Aorta (tissue), 5 donors: ENCODE data around the gene KIF9. TPM values are rescaled to one million over a fixed set of nuclear protein-coding genes. Genes with fewer than 3 reads are reported as not detected.
"Not testable (repeated sequence)": the region's sequence is repeated elsewhere in the genome, so short reads cannot be mapped to it uniquely, and the experiment has no call there.

Experiments used
- ATAC-seq: fragments of 200-7000 bp; cut with Tn5 transposase; one replicate; pipeline ENCODE4 v1.9.1; 2022; ENCODE audit warnings: moderate library complexity; ENCODE audit not compliant: low FRiP score
- DNase-seq, 2 donors: peaks; one replicate each; pipeline ENCODE4 v3.0.0-alpha.2; 2020
- H3K27ac ChIP-seq, 2 donors: one replicate each; pipeline ENCODE4 v1.5.1; 2013; ENCODE audit warnings: low read length in 2 of 2, mild to moderate bottlenecking in 2 of 2, moderate library complexity in 2 of 2, control low read depth in 1 of 2, inconsistent platforms in 1 of 2, low read depth in 1 of 2
- H3K27me3 ChIP-seq, 2 donors: one replicate each; pipeline ENCODE4 v1.6.1; 2013; ENCODE audit warnings: control low read depth in 1 of 2, low read length in 1 of 2, mild to moderate bottlenecking in 1 of 2, moderate library complexity in 1 of 2; ENCODE audit not compliant: insufficient read depth in 2 of 2, control insufficient read depth in 1 of 2
- H3K36me3 ChIP-seq, 2 donors: one replicate each; pipeline ENCODE4 v1.6.1; 2013; ENCODE audit warnings: control low read depth in 1 of 2, low read length in 1 of 2, mild to moderate bottlenecking in 1 of 2; ENCODE audit not compliant: insufficient read depth in 2 of 2, control insufficient read depth in 1 of 2
- H3K4me1 ChIP-seq, 2 donors: one replicate each; pipeline ENCODE4 v1.6.1; 2013; ENCODE audit warnings: low read length in 2 of 2, control low read depth in 1 of 2, mild to moderate bottlenecking in 1 of 2, moderate library complexity in 1 of 2; ENCODE audit not compliant: insufficient read depth in 2 of 2, control insufficient read depth in 1 of 2
- H3K4me3 ChIP-seq, 2 donors: one replicate each; pipeline ENCODE4 v1.5.1; 2013; ENCODE audit warnings: low read length in 2 of 2, control low read depth in 1 of 2, mild to moderate bottlenecking in 1 of 2
- H3K9me3 ChIP-seq: one replicate; pipeline ENCODE4 v1.6.1; 2013; ENCODE audit warnings: mild to moderate bottlenecking, low read length; ENCODE audit not compliant: control insufficient read depth
- WGBS, 2 donors: extraction: QIAGEN DNeasy Blood & Tissue Kit; methylation state at CpG; one replicate each; pipeline ENCODE4 v1.1.7; 2013; 5-methylcytosine and 5-hydroxymethylcytosine counted together
- intact Hi-C, 2 donors: fragments of 100-400 bp; cut with DNase I; formaldehyde crosslinking; loops; one replicate each; pipeline versions ENCODE4 v1.14.2 to v1.15.0; 2022
- polyA plus RNA-seq, 2 donors: library from polyadenylated mRNA; stranded (reverse); fragments of 200-250 nt; gene quantifications; one replicate each; pipeline ENCODE4 v1.2.3, GENCODE V29; 2013
- total RNA-seq, 2 donors: library from RNA; stranded (reverse); fragmentation: NEBNext Ultra II Directional; extraction: Animal tissue kit (Norgen Biotek cat#: 25700); gene quantifications; one replicate each; pipeline ENCODE4 v1.2.1, GENCODE V29; 2021
- donor health status: healthy with polysubstance abuse.
- donor health status: Bipolar disorder and iron deficiency.
- donor health status: DM: no; HTN: no; CAD: no.
- donor health status: DM: no; HTN: no; CAD: no.
- donor health status: DM: yes; HTN: yes; CAD: no.

KIF9 gene
- total and polyA plus RNA-seq, 4 donors, result 6.5 to 14.4 (median 10.1) TPM

GRCh38 chr3:47193871-47194859, 88.4 kb downstream of the KIF9 start:
- Histone ChIP-seq H3K36me3 (no peaks in the 10 kb centered on the region), H3K27ac (no peak overlapping the region), H3K9me3 (no peaks in the 10 kb centered on the region), H3K4me3 (no peak overlapping the region), H3K4me1 (no peaks in the 10 kb centered on the region), H3K27me3 (no peaks in the 10 kb centered on the region)
- 93% methylated on average over 4 of the region's 4 CpGs for WGBS, 2 donors
- intact Hi-C loops, result no loop called here
- DNase-seq (no peak), ATAC-seq (no peak)

GRCh38 chr3:47186285-47186684, 96.3 kb downstream of the KIF9 start:
- intact Hi-C loops, result no loop called here
- no peak overlapping the region for H3K27ac ChIP-seq
- no peaks in the 10 kb centered on the region for H3K36me3 ChIP-seq
- H3K4me3 ChIP-seq, result no peak overlapping the region
- H3K4me1 ChIP-seq, result no peaks in the 10 kb centered on the region
- no peak for DNase-seq
- H3K9me3 ChIP-seq, result no peaks in the 10 kb centered on the region
- no peaks in the 10 kb centered on the region for H3K27me3 ChIP-seq
- 96 to 98% methylated on average over 2 of the region's 2 CpGs for WGBS, 2 donors
- ATAC-seq, result no peak

- H3K4me1 ChIP-seq, H3K27ac ChIP-seq, H3K4me3 ChIP-seq, H3K27me3 ChIP-seq, H3K36me3 ChIP-seq, H3K9me3 ChIP-seq, DNase-seq, ATAC-seq, intact Hi-C loops: not testable (repeated sequence)
- WGBS, 2 donors, result 92 to 100% methylated on average over 4 of the region's 4 CpGs
These were observed 100.9 kb downstream of the KIF9 start for GRCh38 chr3:47181685-47182084.

- H3K27me3 ChIP-seq, H3K4me1 ChIP-seq, H3K4me3 ChIP-seq, H3K27ac ChIP-seq, intact Hi-C loops, ATAC-seq, DNase-seq, H3K36me3 ChIP-seq, H3K9me3 ChIP-seq: not testable (repeated sequence)
- 85% methylated on average over 12 of the region's 12 CpGs for WGBS, 2 donors
These were observed 102.6 kb downstream of the KIF9 start for GRCh38 chr3:47180011-47180410.

Other genes with a start within 250 kb of the KIF9 start
- 10 to 100 TPM; 51.8 to 62.5 TPM for gene SETD2, start 118.7 kb downstream of the KIF9 start, total RNA-seq
- gene SETD2, start 118.7 kb downstream of the KIF9 start, polyA plus RNA-seq, result 10 to 100 TPM; 12.9 to 15.1 TPM
- 10 to 100 TPM; 22.9 to 26.7 TPM for gene KLHL18, start 145 bp upstream of the KIF9 start, total RNA-seq
- gene KLHL18, start 145 bp upstream of the KIF9 start, polyA plus RNA-seq, result 10 to 100 TPM in 1 of 2 donors, 1 to 10 TPM in 1; 9.0 to 20.3 TPM
- gene PTPN23, start 98.2 kb upstream of the KIF9 start, total RNA-seq, result 10 to 100 TPM; 38.9 to 44.0 TPM
- gene PTPN23, start 98.2 kb upstream of the KIF9 start, polyA plus RNA-seq, result 10 to 100 TPM in 1 of 2 donors, 1 to 10 TPM in 1; 7.1 to 17.7 TPM
- 10 to 100 TPM; 57.4 to 66.1 TPM for gene SCAP, start 193.1 kb upstream of the KIF9 start, total RNA-seq
- gene SCAP, start 193.1 kb upstream of the KIF9 start, polyA plus RNA-seq, result 10 to 100 TPM; 13.9 to 53.0 TPM
- 10 to 100 TPM; 19.7 to 21.9 TPM for gene ELP6, start 230.9 kb upstream of the KIF9 start, total RNA-seq
- 10 to 100 TPM; 27.1 to 29.3 TPM for gene ELP6, start 230.9 kb upstream of the KIF9 start, polyA plus RNA-seq